H7 (cell line): ENCODE data around the gene CXCL12. TPM values are rescaled to one million over a fixed set of nuclear protein-coding genes. Genes with fewer than 3 reads are reported as not detected.
A peak's percentile ranks its signal among the peaks of the same experiment; 100 is the strongest.

Experiments used
- DNase-seq: peaks from one replicate; pipeline ENCODE4 v3.0.0; 2012
- H3K27me3 ChIP-seq: 2 replicates; pipeline ENCODE4 v1.6.0; 2011; ENCODE audit warnings: mild to moderate bottlenecking, low read length; ENCODE audit not compliant: control insufficient read depth, insufficient read depth
- H3K36me3 ChIP-seq: replicated peaks from 2 replicates; pipeline ENCODE4 v1.5.1; 2011; ENCODE audit warnings: low read length; ENCODE audit not compliant: control insufficient read depth, insufficient read depth
- H3K4me3 ChIP-seq: 2 replicates; pipeline ENCODE4 v1.5.1; 2011; ENCODE audit warnings: low read depth, mild to moderate bottlenecking, control low read depth, low read length, moderate library complexity; ENCODE audit not compliant: insufficient read depth
- total RNA-seq: library from RNA; depleted of rRNA; stranded (reverse); fragments of >200 nt; shearing (Covaris generic); gene quantifications from 2 replicates; pipeline ENCODE4 v1.2.3, GENCODE V29; 2014

CXCL12 gene
- total RNA-seq, 1 experiment from 2014 or later, result 21.1 TPM

- peak; percentile 72 for DNase-seq
- Histone ChIP-seq H3K4me3 (peak overlapping the region; percentile 84), H3K27me3 (peaks cover 30% of the 10 kb centered on the region), H3K36me3 (no peaks in the 10 kb centered on the region; the same call in none of the 2 replicates)
These were observed 922 bp downstream of the CXCL12 start for GRCh38 chr10:44383749-44384600.

DNA sequence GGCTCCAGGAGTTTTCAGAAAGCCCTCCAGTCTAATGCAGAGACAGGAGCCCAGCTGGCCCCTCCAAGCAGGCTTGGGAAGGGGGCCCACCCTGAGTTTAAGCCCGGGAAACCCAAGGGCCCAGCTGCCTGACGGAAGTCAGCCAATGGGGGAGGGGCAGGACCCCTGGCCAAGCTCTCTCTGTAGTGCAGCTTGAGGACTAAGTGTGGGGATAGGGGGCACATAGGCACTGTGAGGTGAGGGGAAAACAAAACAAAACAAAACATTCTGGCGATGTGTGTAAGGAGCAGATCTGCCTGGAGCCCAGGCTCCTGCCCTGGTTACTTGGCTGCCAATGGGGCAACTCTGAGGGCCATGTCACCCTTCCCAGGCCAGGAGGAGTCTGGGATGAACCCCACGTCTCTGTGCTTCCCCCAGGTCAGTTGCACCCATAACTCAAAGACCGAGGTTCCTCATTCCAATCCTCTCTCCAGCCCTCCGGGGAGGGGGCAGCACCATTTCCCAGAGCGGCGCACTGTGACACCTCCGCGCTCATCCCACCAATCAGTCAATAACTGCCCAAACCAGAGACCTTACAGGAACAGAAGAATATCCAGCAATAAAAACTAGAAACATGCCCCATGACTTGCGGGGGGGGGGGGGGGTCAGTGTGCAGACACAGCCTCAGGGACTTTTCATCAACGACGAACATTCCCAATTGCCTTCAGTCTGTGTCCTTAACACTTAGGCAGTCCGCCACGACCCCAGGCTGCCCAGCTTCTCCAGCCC is 1.7 kb downstream of the CXCL12 start:
- Histone ChIP-seq H3K36me3 (peaks cover 2% of the 10 kb centered on the region), H3K4me3 (peak overlapping the region; percentile 84), H3K27me3 (peaks cover 30% of the 10 kb centered on the region)
- DNase-seq, result peak; percentile 66

GRCh38 chr10:44382131-44382858 is 2.6 kb downstream of the CXCL12 start:
- H3K4me3 ChIP-seq, result peak overlapping the region; percentile 84; the same call in 1 of the 2 replicates
- peaks cover 2% of the 10 kb centered on the region for H3K36me3 ChIP-seq
- DNase-seq, result peak; percentile 86
- H3K27me3 ChIP-seq, result peaks cover 30% of the 10 kb centered on the region

- Histone ChIP-seq H3K4me3 (no peak overlapping the region), H3K27me3 (peaks cover 27% of the 10 kb centered on the region), H3K36me3 (peaks cover 2% of the 10 kb centered on the region)
- peak; percentile 48 for DNase-seq
These were observed 3.9 kb downstream of the CXCL12 start for GRCh38 chr10:44380829-44381600.

DNA sequence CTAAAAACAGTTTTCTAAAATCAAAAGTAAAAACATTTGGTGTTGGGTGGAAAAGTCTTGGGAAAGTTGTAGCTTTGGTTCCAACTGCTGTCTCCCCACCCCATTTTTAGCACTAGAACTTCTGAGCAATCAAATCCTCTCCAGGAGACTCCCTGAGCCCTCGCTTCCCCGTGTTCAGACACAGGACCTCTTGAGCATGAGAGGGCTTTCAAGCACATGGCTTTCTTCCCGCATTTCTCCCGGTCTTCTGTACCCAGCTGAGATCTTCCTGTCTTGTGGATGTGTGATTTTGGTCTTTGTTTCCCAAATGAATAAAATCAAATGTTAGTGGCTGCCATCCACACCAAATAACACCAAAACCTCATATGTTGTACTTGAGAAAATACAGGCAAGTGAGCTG is 5.0 kb downstream of the CXCL12 start:
- no peak overlapping the region for H3K4me3 ChIP-seq
- no peak for DNase-seq
- peaks cover 16% of the 10 kb centered on the region for H3K27me3 ChIP-seq
- H3K36me3 ChIP-seq, result peaks cover 2% of the 10 kb centered on the region

DNA sequence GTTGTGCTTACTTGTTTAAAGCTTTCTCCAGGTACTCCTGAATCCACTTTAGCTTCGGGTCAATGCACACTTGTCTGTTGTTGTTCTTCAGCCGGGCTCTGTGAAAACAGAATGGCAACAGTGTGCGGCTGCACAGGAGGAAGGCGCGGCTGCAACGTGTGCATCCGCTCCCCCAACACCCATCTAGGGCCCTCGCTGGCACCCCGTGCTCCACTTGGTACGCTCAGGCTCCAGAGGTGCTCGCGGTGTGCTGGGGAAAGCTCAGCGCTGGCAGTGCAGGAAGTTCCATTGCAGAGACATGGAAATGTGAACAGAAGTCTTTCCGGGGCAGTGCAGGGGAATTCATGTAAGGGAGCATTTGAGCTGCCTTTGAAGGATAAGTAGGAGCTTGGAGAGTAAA is 6.3 kb downstream of the CXCL12 start:
- no peak for DNase-seq
- Histone ChIP-seq H3K36me3 (peaks cover 2% of the 10 kb centered on the region), H3K4me3 (no peak overlapping the region), H3K27me3 (peaks cover 5% of the 10 kb centered on the region; the same call in 1 of the 2 replicates)

GRCh38 chr10:44377651-44378310 is 7.1 kb downstream of the CXCL12 start:
- Histone ChIP-seq H3K27me3 (no peaks in the 10 kb centered on the region), H3K4me3 (no peak overlapping the region), H3K36me3 (peaks cover 2% of the 10 kb centered on the region)
- no peak for DNase-seq

DNA sequence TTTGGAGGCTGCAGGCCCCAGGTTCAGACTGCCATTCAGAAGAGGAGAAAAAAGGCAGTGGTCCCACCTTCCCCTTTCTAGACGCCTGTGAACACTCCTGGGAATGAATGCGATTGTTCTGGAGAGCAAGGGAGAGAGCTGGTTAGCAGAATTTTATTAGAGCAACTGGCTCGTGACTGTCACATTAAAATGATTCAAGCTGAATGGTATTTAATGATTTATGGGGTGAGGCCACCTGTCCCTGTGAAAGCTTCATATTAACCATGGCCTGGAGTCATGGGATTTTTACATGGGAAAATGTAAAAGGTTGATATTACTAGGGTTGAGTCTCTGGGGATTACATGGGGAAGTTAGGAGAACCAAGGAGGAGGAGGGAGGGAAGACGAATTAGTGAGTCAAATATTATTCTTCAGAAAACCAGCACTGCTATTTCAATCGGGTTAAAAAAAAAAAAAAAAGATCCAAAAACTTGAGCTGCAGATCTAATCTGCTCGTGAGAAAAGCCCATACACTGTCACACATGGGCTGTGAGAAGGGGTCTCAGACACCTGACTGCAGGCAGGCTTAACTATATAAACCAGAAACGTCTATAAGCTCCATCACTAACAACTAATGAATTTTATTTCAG is 8.3 kb downstream of the CXCL12 start:
- Histone ChIP-seq H3K4me3 (no peak overlapping the region), H3K36me3 (peaks cover 2% of the 10 kb centered on the region), H3K27me3 (no peaks in the 10 kb centered on the region)
- no peak for DNase-seq

DNA sequence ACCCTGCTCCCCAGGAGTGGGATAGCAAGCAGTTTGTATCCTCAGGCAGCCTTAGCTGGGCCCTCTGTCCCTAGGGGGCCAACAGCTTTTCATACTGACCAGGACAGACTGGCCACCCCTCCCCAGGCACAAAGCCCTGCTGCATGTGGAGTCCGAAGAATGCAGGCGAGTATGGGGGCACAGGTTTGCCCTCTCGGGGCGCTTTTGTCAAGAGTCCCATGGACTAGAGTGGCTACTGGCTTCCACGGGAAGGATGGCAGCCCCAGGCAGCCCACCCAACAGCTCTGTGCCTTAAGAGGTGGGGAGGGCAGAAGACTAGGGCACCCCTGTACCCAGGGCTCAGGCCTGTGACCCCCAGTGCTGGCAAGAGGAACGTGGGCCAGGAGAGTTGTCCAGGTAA is 10.7 kb downstream of the CXCL12 start:
- no peak for DNase-seq
- H3K27me3 ChIP-seq, result no peaks in the 10 kb centered on the region
- H3K36me3 ChIP-seq, result peaks cover 2% of the 10 kb centered on the region
- no peak overlapping the region for H3K4me3 ChIP-seq

DNA sequence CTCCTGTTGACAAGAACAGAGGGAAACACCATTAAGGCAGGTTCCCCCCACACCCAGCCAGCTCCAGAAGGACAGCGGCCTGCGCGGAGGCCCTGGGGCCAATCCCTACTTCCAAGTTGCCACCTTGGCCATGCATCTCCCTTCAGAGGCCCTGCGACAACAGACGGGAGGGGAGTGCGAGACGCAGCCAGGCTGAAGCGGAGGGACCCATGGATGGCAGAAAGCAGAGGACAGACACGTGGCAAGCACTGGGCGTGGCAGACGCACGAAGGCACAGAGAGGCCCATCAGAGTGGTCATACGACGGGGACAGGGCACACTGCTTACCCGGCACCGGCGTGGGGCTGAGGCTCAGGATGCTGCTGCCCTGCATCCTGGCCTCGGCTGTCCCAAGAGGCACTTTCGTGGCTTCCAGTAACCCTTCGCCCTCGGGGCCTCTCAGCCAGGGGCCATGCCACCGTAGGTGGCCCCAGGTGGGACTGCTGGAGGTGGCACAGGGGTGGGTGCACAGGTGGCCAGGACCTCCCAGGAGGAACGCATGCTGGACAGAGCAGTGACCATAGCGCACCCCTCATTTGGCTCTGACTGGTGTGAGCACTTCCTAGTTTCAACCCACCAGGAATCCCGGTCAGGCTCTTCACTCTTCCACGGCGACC is 11.4 kb downstream of the CXCL12 start:
- H3K4me3 ChIP-seq, result no peak overlapping the region

GRCh38 chr10:44372181-44372580 is 12.7 kb downstream of the CXCL12 start:
- no peaks in the 10 kb centered on the region for H3K27me3 ChIP-seq
- no peak for DNase-seq
- H3K36me3 ChIP-seq, result peaks cover 3% of the 10 kb centered on the region
- no peak overlapping the region for H3K4me3 ChIP-seq

More for the DNA sequence above, 11.4 kb downstream of the CXCL12 start:
- Histone ChIP-seq H3K36me3 (peaks cover 4% of the 10 kb centered on the region), H3K27me3 (no peaks in the 10 kb centered on the region)
- DNase-seq, result no peak

GRCh38 chr10:44370731-44371248 is 14.1 kb downstream of the CXCL12 start:
- peak; percentile 79 for DNase-seq
- Histone ChIP-seq H3K4me3 (peak overlapping the region; percentile 5; the same call in 1 of the 2 replicates), H3K27me3 (no peaks in the 10 kb centered on the region), H3K36me3 (peaks cover 3% of the 10 kb centered on the region)
